GM12874 (cell line): ENCODE data around the gene EDEM2.

Source experiments
- TF ChIP-seq, protein P1 (sequence below): IDR thresholded peaks from 2 replicates; pipeline ENCODE4 v1.5.1; 2011; ENCODE audit warnings: low read depth, mild to moderate bottlenecking, control low read depth, low read length, moderate library complexity; ENCODE audit not compliant: insufficient read depth

Gene EDEM2

GRCh38 chr20:35171753-35172433 is 24.8 kb upstream of the EDEM2 start, which contains the start of gene PROCR:
Gene PROCR (plus strand): TSS chr20:35172072. CDS start chr20:35172155, 83 bp downstream.
- TF ChIP-seq, protein P1, sequence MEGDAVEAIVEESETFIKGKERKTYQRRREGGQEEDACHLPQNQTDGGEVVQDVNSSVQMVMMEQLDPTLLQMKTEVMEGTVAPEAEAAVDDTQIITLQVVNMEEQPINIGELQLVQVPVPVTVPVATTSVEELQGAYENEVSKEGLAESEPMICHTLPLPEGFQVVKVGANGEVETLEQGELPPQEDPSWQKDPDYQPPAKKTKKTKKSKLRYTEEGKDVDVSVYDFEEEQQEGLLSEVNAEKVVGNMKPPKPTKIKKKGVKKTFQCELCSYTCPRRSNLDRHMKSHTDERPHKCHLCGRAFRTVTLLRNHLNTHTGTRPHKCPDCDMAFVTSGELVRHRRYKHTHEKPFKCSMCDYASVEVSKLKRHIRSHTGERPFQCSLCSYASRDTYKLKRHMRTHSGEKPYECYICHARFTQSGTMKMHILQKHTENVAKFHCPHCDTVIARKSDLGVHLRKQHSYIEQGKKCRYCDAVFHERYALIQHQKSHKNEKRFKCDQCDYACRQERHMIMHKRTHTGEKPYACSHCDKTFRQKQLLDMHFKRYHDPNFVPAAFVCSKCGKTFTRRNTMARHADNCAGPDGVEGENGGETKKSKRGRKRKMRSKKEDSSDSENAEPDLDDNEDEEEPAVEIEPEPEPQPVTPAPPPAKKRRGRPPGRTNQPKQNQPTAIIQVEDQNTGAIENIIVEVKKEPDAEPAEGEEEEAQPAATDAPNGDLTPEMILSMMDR, result no peak

DNA sequence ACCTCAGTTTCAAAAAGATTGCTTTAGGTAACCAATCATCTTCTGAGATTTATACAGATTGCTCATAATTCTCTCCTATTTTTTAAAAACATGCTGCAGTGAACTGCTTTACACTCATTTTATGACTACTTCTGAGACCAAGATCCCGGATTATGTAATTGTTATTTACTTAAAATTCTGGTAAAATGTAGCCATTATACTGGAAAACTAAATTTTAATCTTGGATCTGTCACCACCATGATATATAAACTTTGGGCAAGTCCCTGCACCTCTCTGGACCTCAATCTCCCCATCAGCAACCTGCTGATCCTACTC is 24.3 kb upstream of the EDEM2 start:
- TF ChIP-seq, protein P1, result no peak

DNA sequence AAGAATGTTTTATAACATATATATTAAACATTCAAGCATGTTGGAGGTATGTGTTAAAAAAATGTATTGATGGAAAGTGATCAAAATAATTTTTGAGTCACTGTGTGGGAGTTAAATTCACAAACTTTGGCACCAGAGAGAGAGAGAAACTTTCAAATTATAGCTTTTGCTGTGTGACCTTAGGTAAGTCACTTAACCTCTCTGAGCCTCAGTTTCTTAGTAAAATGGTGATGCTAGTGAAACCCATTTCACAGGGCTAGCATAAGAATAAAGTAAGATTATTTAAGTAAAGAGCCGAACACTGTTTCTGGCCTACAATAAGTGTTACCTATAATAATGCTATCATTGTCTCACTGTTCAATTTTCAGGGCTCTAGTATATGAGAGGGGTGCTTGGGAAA is 20.7 kb upstream of the EDEM2 start:
- TF ChIP-seq, protein P1, result no peak

DNA sequence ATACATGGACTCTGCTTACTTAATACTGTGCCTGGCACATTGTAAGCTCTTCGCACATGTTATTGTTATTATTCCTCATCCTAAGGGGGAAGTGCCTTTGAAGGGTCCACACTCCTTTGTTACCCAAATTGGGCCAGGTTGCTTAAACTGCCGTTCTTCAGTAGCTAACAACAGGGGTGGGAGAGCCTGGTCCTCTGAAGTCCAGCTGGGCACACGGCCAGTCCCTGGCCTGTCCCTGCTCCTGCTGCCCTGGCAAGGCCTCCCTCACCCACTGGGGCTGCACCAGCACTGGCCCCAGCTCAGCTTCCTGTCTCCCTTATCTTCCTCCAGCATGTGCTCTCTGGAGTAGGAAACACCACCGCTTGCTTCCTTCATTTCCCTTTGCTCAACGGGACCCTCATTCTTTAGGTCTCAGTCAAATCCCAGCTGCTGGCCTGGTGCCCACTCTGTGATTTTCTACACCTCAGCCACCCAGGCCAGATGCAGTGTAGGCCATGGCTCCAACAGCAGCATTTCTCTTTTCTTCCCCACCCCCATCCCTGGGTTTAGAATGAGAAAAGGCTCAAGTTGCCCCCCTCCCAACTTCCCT is 19.2 kb upstream of the EDEM2 start:
- TF ChIP-seq, protein P1, result no peak

- TF ChIP-seq, protein P1, result no peak
Measured at GRCh38 chr20:35165221-35166185, 18.4 kb upstream of the EDEM2 start.

GRCh38 chr20:35156978-35157377 is 9.8 kb upstream of the EDEM2 start:
- TF ChIP-seq, protein P1, result no peak

- TF ChIP-seq, protein P1, result no peak
Measured at GRCh38 chr20:35155936-35156335, 8.8 kb upstream of the EDEM2 start.
